ENCODE measurements around the gene KHDC1. TPM values are rescaled to one million over a fixed set of nuclear protein-coding genes. Genes with fewer than 3 reads are reported as not detected.

Gene KHDC1
- total RNA-seq, 1 experiment from 2014 or later: 9.1 TPM

- Histone ChIP-seq H3K27me3 (ENCODE audit: insufficient read depth, low read length) (no peaks in the 10 kb centered on the region), H3K9ac (ENCODE audit: low read length) (no peak overlapping the region), H2AFZ (ENCODE audit: low read depth, low read length, poor library complexity, severe bottlenecking) (no peak overlapping the region), H3K9me2 (ENCODE audit: insufficient read depth) (no peaks in the 10 kb centered on the region), H4K20me1 (ENCODE audit: insufficient read depth) (no peaks in the 10 kb centered on the region), H3K79me2 (ENCODE audit: insufficient read depth, low read length) (peaks cover 90% of the 10 kb centered on the region), H3K36me3 (ENCODE audit: control insufficient read depth in 1 of 2, insufficient read depth in 2 of 2, low read length in 2 of 2) (peaks cover 9 to 10% of the 10 kb centered on the region in 2 experiments; a peak in 3 of 4 replicates), H3K4me3 (replicated peaks in 1 of 2; ENCODE audit: low read depth in 1 of 2, low read length in 2 of 2) (no peak overlapping the region), H3K9me3 (ENCODE audit: control insufficient read depth in 1 of 2, insufficient read depth in 1 of 2, low read depth in 1 of 2, low read length in 2 of 2) (no peaks in the 10 kb centered on the region), H3K27ac (ENCODE audit: low read depth, low read length) (no peak overlapping the region), H3K4me1 (ENCODE audit: control insufficient read depth in 1 of 2, insufficient read depth in 2 of 2, low read length in 2 of 2) (no peaks in the 10 kb centered on the region), H3K4me2 (ENCODE audit: low read length) (no peak overlapping the region)
- ATAC-seq: no peak
- no peak for DNase-seq (ENCODE audit: low read depth, low spot score)
- TF ChIP-seq CEBPB (IDR thresholded peaks at IDR 0.05; ENCODE audit: low read depth) (no peak), EGR1 (IDR thresholded peaks at IDR 0.05; ENCODE audit: low read depth) (no peak), SIN3A (IDR thresholded peaks at IDR 0.05; ENCODE audit: low read depth) (no peak), CBX3 (IDR thresholded peaks at IDR 0.05; ENCODE audit: low read depth) (no peak), POLR2A (IDR thresholded peaks at IDR 0.05; ENCODE audit: borderline replicate concordance, extremely low read depth, insufficient read depth, insufficient read length) (no peak), FOSL1 (IDR thresholded peaks at IDR 0.05; ENCODE audit: low read depth) (no peak), YY1 (IDR thresholded peaks at IDR 0.05; ENCODE audit: extremely low read depth, insufficient replicate concordance, low read depth, low read length) (no peak), SP1 (IDR thresholded peaks at IDR 0.05; ENCODE audit: low read depth) (no peak), SRF (IDR thresholded peaks at IDR 0.05; ENCODE audit: low read depth) (no peak), CTCF (IDR thresholded peaks at IDR 0.05 in 2 of 3, conservative IDR thresholded peaks at IDR 0.05 in 1 of 3; ENCODE audit: borderline replicate concordance in 1 of 3, insufficient read depth in 1 of 3, low read depth in 2 of 3, low read length in 2 of 3) (no peak), RAD21 (IDR thresholded peaks at IDR 0.05; ENCODE audit: low read depth) (no peak), REST (IDR thresholded peaks at IDR 0.05; ENCODE audit: low read depth) (no peak), MAX (IDR thresholded peaks at IDR 0.05) (no peak), TCF7L2 (IDR thresholded peaks at IDR 0.05; ENCODE audit: borderline replicate concordance, extremely low read depth, insufficient read depth, insufficient read length) (no peak), POLR2AphosphoS5 (IDR thresholded peaks at IDR 0.05; ENCODE audit: low read depth, low read length) (no peak), EZH2phosphoT487 (IDR thresholded peaks at IDR 0.05; ENCODE audit: borderline replicate concordance) (no peak)
- ChIA-PET RAD21 (ENCODE audit: low non-redundant PET in 1 of 2, low total read pairs in 2 of 2, uncharacterized antibody in 2 of 2, unreplicated experiment in 2 of 2) (no interaction called here), POLR2A (no interaction called here), CTCF (no interaction called here)
- BruUV-seq (replicated peaks): no TSS peak
- intact Hi-C loops (cut with micrococcal nuclease): no loop called here
Measured at GRCh38 chr6:73302339-73302738, 39.3 kb upstream of the KHDC1 start.
